Measurements from ENCODE around the gene MYO6.

- TF ChIP-seq CSRNP3 (CRISPR knock-in tag; IDR thresholded peaks at IDR 0.05) (no peak), BACH2 (CRISPR knock-in tag; IDR thresholded peaks at IDR 0.05; ENCODE audit: borderline replicate concordance) (no peak)
Measured at GRCh38 chr6:75759207-75759606, 10.2 kb downstream of the MYO6 start.
